Measurements from ENCODE around the gene PKP4.
"Not testable (repeated sequence)": the region's sequence is repeated elsewhere in the genome, so short reads cannot be mapped to it uniquely, and the experiment has no call there.

PKP4 gene

DNA sequence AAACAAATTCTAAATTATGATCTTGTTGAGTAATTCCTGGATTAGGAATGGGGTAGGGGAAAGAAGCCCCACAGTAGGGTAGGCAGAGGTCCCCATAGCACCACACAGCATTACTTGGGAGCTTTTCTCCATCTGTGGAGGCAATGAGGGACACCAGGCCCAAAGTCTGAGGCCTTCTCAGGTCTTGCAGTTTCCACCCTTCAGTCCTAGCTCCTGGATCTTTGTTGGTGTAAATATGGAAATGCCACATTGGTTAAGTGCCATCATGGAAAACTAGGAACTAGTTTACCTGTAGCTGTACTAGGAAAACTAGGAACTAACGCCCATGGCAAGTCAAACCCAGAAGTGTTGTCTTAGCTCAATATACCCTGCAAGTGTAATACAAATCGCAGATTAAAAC is 225.1 kb downstream of the PKP4 start:
- Histone ChIP-seq H4K20me1 (no peaks in the 10 kb centered on the region), H3K36me3 (0 out of 2 replicates have a peak, but pooled peaks cover 15% of the 10 kb centered on the region), H3K4me1 (no peaks in the 10 kb centered on the region), H3K27me3 (no peaks in the 10 kb centered on the region), H3K4me3 (no peak overlapping the region), H3K9me3 (no peaks in the 10 kb centered on the region), H3K27ac (no peak overlapping the region), H3K9ac (no peak overlapping the region), H3K4me2 (no peak overlapping the region)
- no peak for TF ChIP-seq Cebpa-rat (IDR thresholded peaks at IDR 0.05)

DNA sequence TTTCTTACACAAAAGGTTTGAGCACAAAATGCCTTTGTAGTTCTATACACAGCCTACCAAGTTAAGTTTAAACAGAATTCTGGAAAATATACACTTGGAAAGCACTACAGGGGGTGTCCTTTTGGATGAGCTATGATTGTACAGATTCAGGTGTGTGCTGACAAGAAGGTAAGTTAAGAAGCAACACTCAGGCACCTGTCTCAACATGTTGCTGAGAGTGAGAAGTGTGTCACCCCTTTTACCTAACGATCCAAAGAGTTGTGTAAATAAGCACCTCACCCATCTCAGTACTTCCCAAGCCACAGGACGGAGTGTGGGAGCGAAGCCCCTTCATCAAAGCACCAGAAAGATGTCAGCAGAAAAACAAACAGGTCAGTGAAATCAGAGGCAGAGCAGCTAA is 228.9 kb downstream of the PKP4 start:
- Histone ChIP-seq H3K4me3 (no peak overlapping the region), H3K27ac (no peak overlapping the region), H3K9ac (no peak overlapping the region), H4K20me1 (no peaks in the 10 kb centered on the region), H3K36me3 (no peaks in the 10 kb centered on the region), H3K4me2 (no peak overlapping the region), H3K9me3 (no peaks in the 10 kb centered on the region), H3K4me1 (no peaks in the 10 kb centered on the region), H3K27me3 (no peaks in the 10 kb centered on the region)
- TF ChIP-seq Cebpa-rat (IDR thresholded peaks at IDR 0.05): no peak

DNA sequence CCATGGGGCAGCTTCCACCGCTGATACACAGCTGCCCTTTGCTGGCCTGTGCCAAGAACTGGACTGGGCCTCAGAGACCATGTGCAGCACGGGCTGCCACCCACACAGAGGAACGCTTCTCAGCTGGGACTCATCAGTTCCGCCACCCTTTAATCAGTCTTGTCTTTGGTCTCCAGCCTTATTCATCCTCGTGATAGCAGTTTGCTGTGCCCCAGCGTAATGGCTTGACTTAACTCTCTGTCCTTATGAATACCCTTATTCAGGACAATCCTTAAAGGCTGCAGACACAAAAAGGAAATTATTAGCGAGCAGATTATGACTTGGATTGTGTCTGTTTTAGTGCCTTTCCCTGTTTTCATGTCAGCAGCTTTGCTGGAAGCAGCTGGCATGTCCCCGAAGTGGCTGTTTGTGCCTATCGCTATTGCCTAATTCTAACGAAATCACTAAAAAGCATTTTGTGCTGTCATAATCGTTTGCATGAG is 229.5 kb downstream of the PKP4 start:
- no peaks in the 10 kb centered on the region for H3K36me3 ChIP-seq
- TF ChIP-seq Cebpa-rat (IDR thresholded peaks at IDR 0.05): no peak
- no peaks in the 10 kb centered on the region for H3K4me1 ChIP-seq
- H3K4me3 ChIP-seq: no peak overlapping the region
- H4K20me1 ChIP-seq: no peaks in the 10 kb centered on the region
- no peaks in the 10 kb centered on the region for H3K9me3 ChIP-seq
- no peaks in the 10 kb centered on the region for H3K27me3 ChIP-seq
- H3K4me2 ChIP-seq: no peak overlapping the region
- H3K9ac ChIP-seq: no peak overlapping the region
- no peak overlapping the region for H3K27ac ChIP-seq

DNA sequence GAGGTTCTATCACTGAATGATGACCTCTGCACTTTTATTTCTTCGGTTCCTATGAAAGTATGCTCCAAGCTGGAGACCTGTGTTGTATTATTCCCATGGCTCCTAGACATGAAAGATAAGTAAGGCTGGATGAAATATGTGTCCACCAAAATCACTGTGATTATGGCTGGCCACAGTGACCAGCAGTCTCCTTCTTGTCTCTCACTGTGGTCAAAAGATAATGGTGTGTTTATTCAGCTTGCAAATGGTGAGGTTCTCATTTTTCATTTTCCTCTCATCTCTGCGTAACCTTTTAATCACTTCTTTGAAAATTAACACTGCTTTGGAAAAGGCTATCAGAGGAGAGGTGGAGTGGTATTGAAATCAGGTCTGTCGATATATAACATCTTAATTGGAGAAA is 230.6 kb downstream of the PKP4 start:
- H3K4me3 ChIP-seq: no peak overlapping the region
- H3K27me3 ChIP-seq: no peaks in the 10 kb centered on the region
- H3K27ac ChIP-seq: no peak overlapping the region
- no peaks in the 10 kb centered on the region for H3K4me1 ChIP-seq
- no peak overlapping the region for H3K9ac ChIP-seq
- H3K9me3 ChIP-seq: no peaks in the 10 kb centered on the region
- TF ChIP-seq Cebpa-rat (IDR thresholded peaks at IDR 0.05): no peak
- no peaks in the 10 kb centered on the region for H3K36me3 ChIP-seq
- H4K20me1 ChIP-seq: no peaks in the 10 kb centered on the region
- H3K4me2 ChIP-seq: no peak overlapping the region

DNA sequence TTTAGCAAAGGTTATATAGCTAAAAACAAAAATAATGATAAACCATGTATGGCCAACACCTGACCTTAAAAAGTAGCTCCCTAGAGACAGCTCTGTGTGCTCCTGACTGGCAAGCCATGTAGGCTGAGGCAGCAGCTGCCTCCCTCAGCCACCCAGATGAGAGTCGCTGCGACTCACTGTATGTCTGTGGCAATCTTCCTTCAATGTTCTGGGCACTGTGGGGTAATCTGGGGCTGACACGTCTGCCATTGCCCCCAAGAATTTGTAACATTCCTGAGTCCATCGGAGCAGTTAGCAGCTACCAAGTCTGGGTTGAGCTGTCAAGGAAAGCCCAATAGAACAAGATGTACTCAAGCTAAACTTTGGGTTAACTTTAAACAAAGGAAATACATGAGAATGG is 232.0 kb downstream of the PKP4 start:
- Histone ChIP-seq H3K4me3 (no peak overlapping the region), H3K4me1 (no peaks in the 10 kb centered on the region), H3K27ac (no peak overlapping the region), H3K27me3 (no peaks in the 10 kb centered on the region), H3K9ac (no peak overlapping the region), H4K20me1 (no peaks in the 10 kb centered on the region), H3K9me3 (no peaks in the 10 kb centered on the region), H3K36me3 (no peaks in the 10 kb centered on the region), H3K4me2 (no peak overlapping the region)
- TF ChIP-seq Cebpa-rat (IDR thresholded peaks at IDR 0.05): no peak

DNA sequence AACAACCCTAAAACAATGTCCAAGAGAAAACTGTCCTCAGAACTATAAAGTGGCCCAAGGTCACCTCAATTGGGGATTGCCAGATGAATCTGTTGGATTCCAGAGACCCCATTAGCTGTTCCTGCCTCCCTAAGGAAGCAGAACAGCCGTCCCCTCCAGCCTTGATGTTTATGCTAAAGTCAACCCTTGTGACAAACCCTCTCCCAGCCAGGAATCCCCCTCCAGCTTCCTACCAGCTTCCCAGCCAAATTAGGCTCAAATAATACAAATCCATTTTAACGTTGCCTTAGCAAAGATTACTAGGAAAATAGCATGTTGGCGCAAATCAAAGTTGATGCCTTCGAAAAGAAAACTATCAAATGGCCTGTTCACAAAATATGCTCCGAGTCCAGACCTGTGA is 232.6 kb downstream of the PKP4 start:
- H3K4me3 ChIP-seq: no peak overlapping the region
- no peaks in the 10 kb centered on the region for H3K4me1 ChIP-seq
- no peaks in the 10 kb centered on the region for H4K20me1 ChIP-seq

DNA sequence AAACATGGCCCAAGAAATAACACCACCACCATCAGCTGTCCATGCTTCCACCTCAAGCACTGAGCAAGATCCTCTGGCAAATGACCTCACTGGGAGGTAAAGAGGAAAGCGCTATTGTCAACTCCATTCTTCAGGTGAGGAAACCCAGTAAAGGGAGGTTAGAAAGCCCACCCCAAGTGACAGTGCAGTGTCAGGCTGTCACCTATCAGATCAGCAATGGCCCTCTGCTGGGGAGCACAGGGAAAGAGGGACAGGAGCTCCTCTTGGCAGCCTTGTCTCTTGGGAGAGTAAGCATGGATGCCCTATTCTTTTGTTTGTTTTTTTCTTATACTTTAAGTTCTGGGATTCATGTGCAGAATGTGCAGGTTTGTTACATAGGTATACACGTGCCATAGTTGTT is 234.1 kb downstream of the PKP4 start:
- TF ChIP-seq Cebpa-rat (IDR thresholded peaks at IDR 0.05): no peak
- H3K4me1 ChIP-seq: no peaks in the 10 kb centered on the region
- no peaks in the 10 kb centered on the region for H3K27me3 ChIP-seq
- no peak overlapping the region for H3K27ac ChIP-seq
- H3K9ac ChIP-seq: no peak overlapping the region
- no peak overlapping the region for H3K4me2 ChIP-seq
- H3K4me3 ChIP-seq: no peak overlapping the region
- no peaks in the 10 kb centered on the region for H3K36me3 ChIP-seq
- no peaks in the 10 kb centered on the region for H4K20me1 ChIP-seq
- H3K9me3 ChIP-seq: no peaks in the 10 kb centered on the region

More for the DNA sequence above, 232.6 kb downstream of the PKP4 start:
- TF ChIP-seq Cebpa-rat (IDR thresholded peaks at IDR 0.05): no peak
- no peaks in the 10 kb centered on the region for H3K27me3 ChIP-seq
- H3K4me2 ChIP-seq: no peak overlapping the region
- H3K27ac ChIP-seq: no peak overlapping the region
- H3K36me3 ChIP-seq: no peaks in the 10 kb centered on the region
- H3K9me3 ChIP-seq: no peaks in the 10 kb centered on the region
- H3K9ac ChIP-seq: no peak overlapping the region

DNA sequence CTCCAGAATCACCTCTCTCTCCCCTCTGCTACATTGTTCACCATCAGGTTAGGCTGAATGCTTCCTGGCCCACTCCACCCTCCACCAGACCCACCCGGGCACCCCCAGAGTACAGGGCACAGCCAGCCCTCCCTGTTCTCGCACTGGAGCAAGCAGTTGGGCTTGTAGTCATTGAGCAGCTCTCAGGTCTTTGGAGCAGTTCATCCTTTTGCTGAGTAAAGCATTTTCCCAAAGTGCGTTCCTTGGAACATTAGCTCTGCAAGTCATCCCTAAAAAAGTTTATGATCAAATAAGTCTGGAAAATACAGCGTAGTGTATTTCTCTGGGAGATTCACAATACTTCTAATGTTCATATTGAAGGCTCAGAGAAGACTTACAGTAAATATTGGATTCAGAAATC is 234.9 kb downstream of the PKP4 start:
- no peaks in the 10 kb centered on the region for H3K36me3 ChIP-seq
- no peak overlapping the region for H3K4me2 ChIP-seq

DNA sequence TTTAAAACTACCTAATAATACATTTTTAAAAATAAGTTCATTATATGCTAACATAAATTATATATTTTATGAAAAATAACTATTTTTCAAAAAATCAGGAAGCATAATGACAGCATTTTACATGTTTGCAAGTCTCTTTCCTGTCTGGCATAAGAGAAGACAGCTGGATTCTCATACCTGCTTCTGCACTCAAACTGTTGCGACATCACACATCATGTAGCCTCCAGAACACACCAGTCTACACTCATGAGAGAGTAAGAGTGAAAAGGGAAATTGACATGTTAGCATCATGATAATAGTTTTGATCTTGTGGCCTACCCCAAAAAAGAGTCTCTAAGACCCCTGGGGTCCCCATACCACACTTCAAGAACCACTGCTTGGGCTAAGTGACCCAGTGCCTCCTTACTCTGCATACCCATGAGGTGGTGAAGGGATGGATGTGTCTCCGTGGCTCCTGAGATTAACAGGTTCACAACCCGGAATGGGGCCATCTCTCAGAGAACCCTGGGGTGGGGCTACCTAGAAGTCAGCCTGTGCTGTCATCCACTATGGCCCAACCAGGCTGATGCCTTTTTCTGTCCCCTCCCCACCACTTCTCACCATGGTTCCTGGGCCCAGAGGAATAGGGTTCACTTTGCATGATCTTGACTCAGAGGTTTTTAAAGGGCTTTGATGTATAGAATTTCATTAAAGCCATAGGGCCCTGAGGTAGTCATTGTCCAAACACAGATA is 235.8 kb downstream of the PKP4 start:
- H3K4me2 ChIP-seq: no peak overlapping the region
- TF ChIP-seq Cebpa-rat (IDR thresholded peaks at IDR 0.05): peak; percentile 54; the same call in 1 of the 2 replicates
- H3K9ac ChIP-seq: no peak overlapping the region
- no peak overlapping the region for H3K27ac ChIP-seq
- H3K27me3 ChIP-seq: no peaks in the 10 kb centered on the region
- H3K4me1 ChIP-seq: no peaks in the 10 kb centered on the region
- H4K20me1 ChIP-seq: no peaks in the 10 kb centered on the region
- H3K4me3 ChIP-seq: no peak overlapping the region
- H3K9me3 ChIP-seq: no peaks in the 10 kb centered on the region
- H3K36me3 ChIP-seq: no peaks in the 10 kb centered on the region

More for the DNA sequence above, 234.9 kb downstream of the PKP4 start:
- no peak for TF ChIP-seq Cebpa-rat (IDR thresholded peaks at IDR 0.05)
- no peak overlapping the region for H3K4me3 ChIP-seq
- H3K9ac ChIP-seq: no peak overlapping the region
- H3K27me3 ChIP-seq: no peaks in the 10 kb centered on the region
- no peaks in the 10 kb centered on the region for H3K4me1 ChIP-seq
- H3K9me3 ChIP-seq: no peaks in the 10 kb centered on the region
- no peaks in the 10 kb centered on the region for H4K20me1 ChIP-seq
- H3K27ac ChIP-seq: no peak overlapping the region

DNA sequence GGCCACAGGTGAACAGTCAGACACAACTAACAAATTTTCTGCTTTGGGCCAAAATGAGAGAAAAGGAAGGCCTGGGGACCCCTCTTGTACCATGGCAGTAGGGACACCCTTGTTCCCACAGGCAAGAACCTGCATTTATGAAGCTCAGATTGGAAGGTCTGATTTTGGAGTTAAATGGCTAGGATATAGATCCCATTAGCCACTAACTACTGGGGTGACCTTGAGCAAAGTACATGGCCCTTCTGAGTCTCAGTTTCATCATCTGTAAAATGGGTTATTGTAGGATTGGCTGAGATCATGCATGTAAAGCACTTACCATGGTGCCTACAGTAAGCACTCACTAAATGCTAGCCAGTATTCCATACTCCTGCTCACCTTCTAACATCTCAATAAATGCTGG is 236.7 kb downstream of the PKP4 start:
- Histone ChIP-seq H4K20me1 (no peaks in the 10 kb centered on the region), H3K9ac (no peak overlapping the region), H3K9me3 (no peaks in the 10 kb centered on the region), H3K4me2 (no peak overlapping the region), H3K36me3 (no peaks in the 10 kb centered on the region), H3K27me3 (no peaks in the 10 kb centered on the region), H3K4me1 (no peaks in the 10 kb centered on the region), H3K27ac (no peak overlapping the region), H3K4me3 (no peak overlapping the region)
- TF ChIP-seq Cebpa-rat (IDR thresholded peaks at IDR 0.05): no peak

DNA sequence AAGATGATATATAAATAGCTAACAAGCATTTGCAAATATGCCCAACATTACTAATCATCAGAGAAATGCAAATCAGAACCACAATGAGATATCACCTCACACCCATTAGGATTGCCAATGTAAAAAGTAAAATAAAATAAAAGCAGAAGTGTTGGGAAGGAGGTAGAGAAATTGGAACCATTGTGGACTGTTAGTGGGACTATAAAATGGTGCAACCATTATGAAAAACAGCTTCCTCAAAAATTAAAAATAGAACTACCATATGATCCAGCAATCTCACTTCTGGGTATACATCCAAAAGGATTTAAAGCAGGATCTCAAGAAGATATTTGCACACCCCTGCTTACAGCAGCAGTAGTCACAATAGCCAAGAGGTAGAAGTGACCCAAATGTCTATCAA is 238.6 kb downstream of the PKP4 start:
- Histone ChIP-seq H3K27me3 (no peaks in the 10 kb centered on the region), H3K36me3 (no peaks in the 10 kb centered on the region), H3K4me3 (no peak overlapping the region), H3K9ac (no peak overlapping the region), H3K9me3 (no peaks in the 10 kb centered on the region), H3K27ac (no peak overlapping the region), H4K20me1 (no peaks in the 10 kb centered on the region), H3K4me2 (no peak overlapping the region), H3K4me1 (no peaks in the 10 kb centered on the region)
- TF ChIP-seq Cebpa-rat (IDR thresholded peaks at IDR 0.05): no peak

DNA sequence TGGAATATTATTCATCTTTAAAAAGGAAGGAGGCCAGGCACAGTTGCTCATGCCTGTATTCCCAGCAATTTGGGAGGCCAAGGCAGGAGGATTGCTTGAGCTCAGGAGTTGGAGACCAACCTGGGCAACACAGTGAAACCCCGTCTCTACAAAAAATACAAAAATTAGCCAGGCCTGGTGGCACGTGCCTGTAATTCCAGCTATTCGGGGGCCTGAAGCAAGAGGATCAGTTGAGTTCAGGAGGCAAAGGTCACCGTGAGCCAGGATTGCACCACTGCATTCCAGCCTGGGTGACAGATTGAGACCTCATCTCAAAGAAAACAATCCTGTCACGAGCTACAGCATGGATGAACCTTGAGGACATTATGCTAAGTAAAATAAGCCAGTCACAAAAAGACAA is 239.0 kb downstream of the PKP4 start:
- H3K27ac ChIP-seq, H3K9me3 ChIP-seq, H3K4me3 ChIP-seq, H3K27me3 ChIP-seq, H3K36me3 ChIP-seq, H3K4me1 ChIP-seq, H3K9ac ChIP-seq, H3K4me2 ChIP-seq, H4K20me1 ChIP-seq: not testable (repeated sequence)
